Activated gamma-delta T cell treated with Interleukin-2 at 50 U/mL for 16 hours (primary cell): ENCODE results near the gene STUM.
"Not testable (repeated sequence)": the region's sequence is repeated elsewhere in the genome, so short reads cannot be mapped to it uniquely, and the experiment has no call there.

ENCODE experiments used
- DNase-seq: peaks from one replicate; pipeline ENCODE4 v3.0.0-alpha.2; 2020

STUM gene

GRCh38 chr1:226584164-226584563, 35.6 kb downstream of the STUM start:
- no peak for DNase-seq

- DNase-seq = no peak
These were observed 37.6 kb downstream of the STUM start for GRCh38 chr1:226586116-226586515.

GRCh38 chr1:226586650-226587422, 38.3 kb downstream of the STUM start:
- DNase-seq = no peak

- no peak for DNase-seq
These were observed 39.9 kb downstream of the STUM start for GRCh38 chr1:226588484-226588883.

- no peak for DNase-seq
These were observed 40.6 kb downstream of the STUM start for GRCh38 chr1:226589008-226589733.

- DNase-seq = no peak
These were observed 42.0 kb downstream of the STUM start for GRCh38 chr1:226590614-226591013.

GRCh38 chr1:226593541-226593940, 45.0 kb downstream of the STUM start:
- no peak for DNase-seq

- DNase-seq = no peak
These were observed 48.1 kb downstream of the STUM start for GRCh38 chr1:226596531-226597165.

- no peak for DNase-seq
These were observed 49.3 kb downstream of the STUM start for GRCh38 chr1:226597616-226598454.

- no peak for DNase-seq
These were observed 49.9 kb downstream of the STUM start for GRCh38 chr1:226598455-226598849.

- DNase-seq = not testable (repeated sequence)
These were observed 50.4 kb downstream of the STUM start for GRCh38 chr1:226598955-226599354.

- DNase-seq = no peak
These were observed 51.2 kb downstream of the STUM start for GRCh38 chr1:226599636-226600238.

- DNase-seq = no peak
These were observed 51.7 kb downstream of the STUM start for GRCh38 chr1:226600254-226600653.

- DNase-seq = no peak
These were observed 52.9 kb downstream of the STUM start for GRCh38 chr1:226601456-226601855.

- DNase-seq = no peak
These were observed 53.8 kb downstream of the STUM start for GRCh38 chr1:226602186-226603021.

GRCh38 chr1:226603022-226603857, 54.7 kb downstream of the STUM start:
- no peak for DNase-seq

- DNase-seq = no peak
These were observed 55.4 kb downstream of the STUM start for GRCh38 chr1:226603858-226604559.

- no peak for DNase-seq
These were observed 56.2 kb downstream of the STUM start for GRCh38 chr1:226604560-226605317.

- DNase-seq = no peak
These were observed 56.9 kb downstream of the STUM start for GRCh38 chr1:226605318-226605950.
